ENCODE data around the gene IL22RA1. TPM values are rescaled to one million over a fixed set of nuclear protein-coding genes. Genes with fewer than 3 reads are reported as not detected.

Gene IL22RA1
- total and polyA plus RNA-seq, 2 experiments from 2014 or later, result not detected

GRCh38 chr1:24179251-24179840, 36.4 kb upstream of the IL22RA1 start:
- H3K9me3 ChIP-seq (ENCODE audit: low read depth), result no peaks in the 10 kb centered on the region
- no peak overlapping the region for H3K4me3 ChIP-seq
- H3K4me1 ChIP-seq (ENCODE audit: low read depth), result no peaks in the 10 kb centered on the region
- H3K36me3 ChIP-seq, result no peaks in the 10 kb centered on the region
- no peak overlapping the region for H3K27ac ChIP-seq
- H3K27me3 ChIP-seq, result no peaks in the 10 kb centered on the region
- DNase-seq (ENCODE audit: low read depth in 1 of 2, low spot score in 1 of 2), result no peak
- TF ChIP-seq CTCF (IDR thresholded peaks at IDR 0.05; ENCODE audit: low read depth, low read length), result no peak

- no peak for TF ChIP-seq CTCF (IDR thresholded peaks at IDR 0.05; ENCODE audit: low read depth, low read length)
- H3K4me1 ChIP-seq (ENCODE audit: low read depth), result no peaks in the 10 kb centered on the region
- H3K9me3 ChIP-seq (ENCODE audit: low read depth), result no peaks in the 10 kb centered on the region
- no peaks in the 10 kb centered on the region for H3K36me3 ChIP-seq
- H3K27ac ChIP-seq, result no peak overlapping the region
- H3K27me3 ChIP-seq, result no peaks in the 10 kb centered on the region
- H3K4me3 ChIP-seq, result no peak overlapping the region
- no peak for DNase-seq (ENCODE audit: low read depth in 1 of 2, low spot score in 1 of 2)
Observed at GRCh38 chr1:24178407-24178806, 35.5 kb upstream of the IL22RA1 start.

DNA sequence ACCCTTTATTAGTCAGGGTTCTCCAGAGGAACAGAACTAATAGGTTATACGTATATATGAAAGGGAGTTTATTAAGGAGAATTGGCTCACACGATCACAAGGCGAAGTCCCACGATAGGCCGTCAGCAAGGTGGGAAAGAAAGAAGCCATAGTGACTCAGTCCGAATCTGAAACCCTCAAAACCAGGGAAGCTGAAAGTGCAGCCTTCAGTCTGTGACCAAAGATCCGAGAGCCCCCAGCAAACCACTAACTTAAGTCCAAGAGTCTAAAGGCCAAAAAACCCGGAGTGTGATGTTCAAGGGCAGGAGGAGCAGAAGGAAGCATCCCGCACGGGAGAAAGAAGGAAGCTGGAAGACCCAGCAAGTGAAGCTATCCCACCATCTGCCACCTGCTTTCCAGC, 34.2 kb upstream of the IL22RA1 start:
- no peaks in the 10 kb centered on the region for H3K4me1 ChIP-seq (ENCODE audit: low read depth)
- no peaks in the 10 kb centered on the region for H3K9me3 ChIP-seq (ENCODE audit: low read depth)
- H3K27ac ChIP-seq, result no peak overlapping the region
- no peaks in the 10 kb centered on the region for H3K36me3 ChIP-seq
- no peaks in the 10 kb centered on the region for H3K27me3 ChIP-seq
- TF ChIP-seq CTCF (IDR thresholded peaks at IDR 0.05; ENCODE audit: low read depth, low read length), result no peak
- no peak overlapping the region for H3K4me3 ChIP-seq
- no peak for DNase-seq (ENCODE audit: low read depth in 1 of 2, low spot score in 1 of 2)

DNA sequence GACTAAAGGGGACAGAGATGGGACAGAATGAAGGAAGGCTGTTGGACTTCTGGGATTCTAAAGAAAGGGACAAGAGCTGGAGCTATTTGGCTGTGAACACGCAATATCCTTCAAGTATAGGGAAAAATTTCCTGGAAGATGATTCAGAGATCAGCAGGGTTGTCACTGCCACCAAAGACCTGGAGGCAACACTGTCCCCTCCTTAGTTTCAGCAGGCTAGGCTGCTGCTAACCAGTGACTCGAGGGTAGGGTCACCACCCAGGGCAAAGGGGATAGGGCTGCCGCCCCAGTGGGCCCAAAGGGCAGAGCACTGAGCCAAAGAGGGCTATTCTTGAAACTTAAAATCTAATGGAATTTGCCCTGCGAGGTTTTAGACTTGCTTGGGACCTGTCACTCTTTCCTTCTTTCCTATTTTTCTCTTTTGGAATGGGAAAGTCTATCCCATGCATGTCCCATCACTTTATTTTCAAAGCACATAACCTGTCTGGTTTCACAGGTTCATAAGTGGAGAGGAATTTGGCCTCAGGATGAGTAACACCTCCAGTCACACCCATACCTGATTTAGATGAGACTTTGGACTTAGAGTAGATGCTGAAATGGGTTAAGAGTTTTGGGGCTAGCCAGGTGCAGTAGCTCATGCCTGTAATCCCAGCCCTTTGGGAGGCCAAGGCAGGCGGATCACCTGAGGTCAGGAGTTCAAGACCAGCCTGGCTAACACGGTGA, 32.3 kb upstream of the IL22RA1 start:
- Histone ChIP-seq H3K4me3 (no peak overlapping the region), H3K36me3 (no peaks in the 10 kb centered on the region), H3K4me1 (ENCODE audit: low read depth) (no peaks in the 10 kb centered on the region), H3K9me3 (ENCODE audit: low read depth) (no peaks in the 10 kb centered on the region), H3K27me3 (no peaks in the 10 kb centered on the region), H3K27ac (no peak overlapping the region)
- no peak for DNase-seq (ENCODE audit: low read depth in 1 of 2, low spot score in 1 of 2)
- TF ChIP-seq CTCF (IDR thresholded peaks at IDR 0.05; ENCODE audit: low read depth, low read length), result no peak

GRCh38 chr1:24173638-24174575, 31.0 kb upstream of the IL22RA1 start:
- no peak for DNase-seq (ENCODE audit: low read depth in 1 of 2, low spot score in 1 of 2)
- Histone ChIP-seq H3K4me3 (no peak overlapping the region), H3K27ac (no peak overlapping the region), H3K4me1 (ENCODE audit: low read depth) (no peaks in the 10 kb centered on the region), H3K9me3 (ENCODE audit: low read depth) (no peaks in the 10 kb centered on the region), H3K27me3 (no peaks in the 10 kb centered on the region), H3K36me3 (no peaks in the 10 kb centered on the region)
- TF ChIP-seq CTCF (IDR thresholded peaks at IDR 0.05; ENCODE audit: low read depth, low read length), result no peak
